Mucosa of descending colon (tissue), 3 donors: Measurements from ENCODE around the gene SLC9A3. TPM values are rescaled to one million over a fixed set of nuclear protein-coding genes. Genes with fewer than 3 reads are reported as not detected.

ENCODE experiments used
- ATAC-seq: fragments of 200-7000 bp; cut with Tn5 transposase; one replicate; pipeline ENCODE4 v1.9.1; 2020; ENCODE audit warnings: mild to moderate bottlenecking, moderate library complexity
- DNase-seq, 3 donors: peaks; one replicate each; pipeline ENCODE4 v3.0.0-alpha.2; 2020
- H3K36me3 ChIP-seq: fragments of 200-600 bp; one replicate; pipeline ENCODE4 v1.8.0; 2021; ENCODE audit warnings: low read depth, mild to moderate bottlenecking
- H3K4me1 ChIP-seq: fragments of 200-600 bp; one replicate; pipeline ENCODE4 v1.8.0; 2021; ENCODE audit warnings: low read depth, mild to moderate bottlenecking
- H3K4me3 ChIP-seq: fragments of 200-600 bp; one replicate; pipeline ENCODE4 v1.8.0; 2021; ENCODE audit warnings: mild to moderate bottlenecking
- H3K9me3 ChIP-seq: fragments of 200-600 bp; one replicate; pipeline ENCODE4 v1.8.0; 2021; ENCODE audit warnings: mild to moderate bottlenecking
- CTCF ChIP-seq: fragments of 200-600 bp; IDR thresholded peaks from one replicate; pipeline ENCODE4 v1.8.0; 2022; ENCODE audit warnings: antibody characterized with exemption, mild to moderate bottlenecking
- intact Hi-C, 2 donors: fragments of 100-400 bp; cut with DNase I in 1 of 2; cut with micrococcal nuclease in 1 of 2; formaldehyde crosslinking; loops; one replicate each; pipeline versions ENCODE4 v1.11.0 to v1.11.1; 2022; cut with DNase I, micrococcal nuclease
- total RNA-seq, 3 donors: library from RNA; stranded (reverse); fragmentation: NEBNext Ultra II Directional in 2 of 3; extraction: Animal tissue kit (Norgen Biotek cat#: 25700) in 2 of 3; gene quantifications; one replicate each; pipeline versions ENCODE4 v1.2.1 to v1.2.4, GENCODE V29; 2021 to 2023
- donor health status: DM: no; HTN: no; CAD: no; lungs with moderate emphysema.
- donor health status: DM: no; HTN: no; CAD: no.
- donor health status: DM: no; HTN: yes; CAD: no.

Gene SLC9A3
- total RNA-seq, 3 donors from 2014 or later: 29.2 to 272 (median 77.7) TPM

- no peak for TF ChIP-seq CTCF
- ATAC-seq (no peak), DNase-seq (peak in 1 of 3 donors; percentile 14)
- Histone ChIP-seq H3K4me3 (no peak overlapping the region), H3K36me3 (peaks cover 5% of the 10 kb centered on the region), H3K9me3 (peaks cover 6% of the 10 kb centered on the region), H3K4me1 (no peaks in the 10 kb centered on the region)
- intact Hi-C loops: no loop called here
These were observed 67.7 kb downstream of the SLC9A3 start for GRCh38 chr5:456351-457194.

- H3K4me3 ChIP-seq: no peak overlapping the region
- H3K36me3 ChIP-seq: peaks cover 5% of the 10 kb centered on the region
- ATAC-seq (no peak), DNase-seq (no peak)
- H3K4me1 ChIP-seq: no peaks in the 10 kb centered on the region
- intact Hi-C loops: no loop called here
- TF ChIP-seq CTCF: no peak
- peaks cover 6% of the 10 kb centered on the region for H3K9me3 ChIP-seq
These were observed 68.4 kb downstream of the SLC9A3 start for GRCh38 chr5:455806-456205.

- DNase-seq (peak in 2 of 3 donors; percentile 16 to 33), ATAC-seq (no peak)
- H3K9me3 ChIP-seq: peaks cover 6% of the 10 kb centered on the region
- H3K4me3 ChIP-seq: no peak overlapping the region
- H3K36me3 ChIP-seq: peaks cover 5% of the 10 kb centered on the region
- no peaks in the 10 kb centered on the region for H3K4me1 ChIP-seq
- no peak for TF ChIP-seq CTCF
- intact Hi-C loops: no loop called here
These were observed 69.3 kb downstream of the SLC9A3 start for GRCh38 chr5:454936-455335.

- peaks cover 5% of the 10 kb centered on the region for H3K36me3 ChIP-seq
- peak; percentile 29 for ATAC-seq
These were observed 70.3 kb downstream of the SLC9A3 start for GRCh38 chr5:453725-454481.

More at GRCh38 chr5:453725-454481, 70.3 kb downstream of the SLC9A3 start:
- peaks cover 6% of the 10 kb centered on the region for H3K9me3 ChIP-seq
- no peak overlapping the region for H3K4me3 ChIP-seq
- H3K4me1 ChIP-seq: no peaks in the 10 kb centered on the region
- TF ChIP-seq CTCF: no peak
- intact Hi-C loops: no loop called here
- peak in 2 of 3 donors; percentile 12 to 26 for DNase-seq
